ENCODE measurements around the gene BSCL2.
"Not testable (repeated sequence)": the region's sequence is repeated elsewhere in the genome, so short reads cannot be mapped to it uniquely, and the experiment has no call there.

Gene BSCL2

DNA sequence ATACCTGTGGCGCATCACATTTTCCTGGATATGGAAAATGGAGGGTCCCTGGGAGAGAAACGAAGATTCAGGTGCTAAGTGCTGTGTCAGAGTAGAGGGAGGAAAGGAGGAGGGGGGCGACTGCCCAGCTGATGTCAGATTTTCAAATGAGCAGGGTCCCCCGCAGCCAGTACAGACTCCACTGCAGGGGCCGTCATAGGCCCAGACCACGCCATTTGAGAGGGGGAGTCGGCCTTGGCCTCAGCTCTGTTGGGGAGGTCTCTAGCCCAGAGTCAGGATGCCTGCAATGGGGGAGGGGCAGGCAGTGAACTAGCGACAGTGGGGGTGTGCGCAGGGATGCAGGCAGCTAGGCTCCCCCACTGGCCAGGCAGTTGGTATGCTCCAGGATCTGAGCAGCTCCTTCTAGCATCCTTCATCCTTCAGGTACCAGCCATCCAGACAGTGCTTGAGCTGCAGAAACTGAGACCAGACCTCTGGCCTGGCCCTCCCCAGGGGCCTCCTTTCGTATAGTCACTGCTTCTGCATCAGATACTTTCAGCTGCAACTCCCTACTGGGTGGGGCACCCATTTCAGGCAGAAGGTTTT, at the start of gene BSCL2, which contains the start of gene GNG3:
Gene BSCL2, minus strand, starts transcription at position 148 of the 585 bp plus-strand sequence. CDS start 229 bp downstream, outside the sequence.
Gene GNG3, plus strand, starts transcription at position 400 of the 585 bp plus-strand sequence. CDS start 620 bp downstream, outside the sequence.
- no peak for DNase-seq (ENCODE audit: low read depth in 2 of 2)

DNA sequence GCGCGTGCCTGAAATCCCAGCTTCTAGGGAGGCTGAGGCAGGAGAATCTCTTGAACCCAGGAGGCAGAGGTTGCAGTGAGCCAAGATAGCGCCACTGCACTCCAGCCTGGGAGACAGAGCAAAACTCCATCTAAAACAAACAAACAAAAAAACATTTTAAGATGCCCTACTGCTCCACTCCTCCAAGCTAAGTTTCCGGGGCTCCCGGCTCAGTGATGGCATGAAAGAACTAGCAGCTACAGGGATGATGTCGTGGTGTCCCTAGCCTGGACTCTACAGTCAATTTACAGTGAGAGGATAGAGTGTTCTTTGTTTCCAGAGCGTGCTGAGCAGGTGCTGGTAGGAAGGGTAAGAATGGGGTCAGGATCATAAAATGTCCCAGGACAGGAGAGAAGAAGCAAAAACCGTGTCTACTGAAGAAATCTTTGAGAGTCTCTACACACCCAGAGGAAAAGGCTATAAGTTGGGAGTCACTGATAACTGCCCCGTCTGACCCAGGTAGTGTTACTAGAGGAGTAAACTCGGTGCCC, 47.9 kb upstream of the BSCL2 start:
- DNase-seq (ENCODE audit: low read depth in 2 of 2), result no peak

DNA sequence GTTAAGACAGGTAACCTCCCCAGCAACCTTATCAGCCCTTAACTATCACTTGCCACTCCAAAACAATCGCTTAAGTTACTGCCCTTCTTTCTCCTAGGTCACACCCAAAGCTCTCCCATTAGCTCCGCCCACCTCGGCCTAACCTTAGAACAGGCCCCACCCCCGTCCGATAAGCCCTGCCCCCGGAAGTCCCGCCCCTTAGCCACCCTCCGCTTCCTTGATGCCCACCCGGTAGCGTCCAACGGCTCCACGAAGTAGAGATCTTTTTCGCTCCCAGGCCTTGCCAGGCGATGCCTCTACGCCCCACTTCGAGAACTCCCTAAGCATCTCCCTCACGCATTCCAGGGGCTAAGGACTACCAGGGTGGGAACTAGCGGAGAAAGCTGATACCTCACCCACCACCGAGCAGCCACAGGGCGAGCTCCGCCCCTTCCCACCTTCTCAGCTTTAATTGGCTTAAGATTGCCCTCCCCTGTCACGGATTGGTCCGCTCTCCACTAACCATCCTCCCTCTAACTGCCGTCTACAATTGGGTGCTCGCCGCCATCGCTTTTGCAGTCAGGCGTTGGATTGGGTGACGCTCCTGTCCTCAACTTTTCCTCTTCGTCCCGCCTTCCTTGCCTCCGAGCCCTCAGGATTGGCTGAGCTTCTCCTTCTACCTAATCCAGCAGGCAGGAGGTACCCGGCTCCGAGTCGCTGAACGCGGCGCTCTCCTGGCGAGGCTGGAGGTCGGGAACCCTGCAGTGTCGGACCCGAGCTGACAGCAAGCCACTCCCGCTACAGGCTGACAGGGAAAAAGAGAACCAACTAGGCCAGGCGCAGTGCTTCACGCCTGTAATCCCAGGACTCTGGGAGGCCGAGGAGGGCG, 46.7 kb upstream of the BSCL2 start, which contains the start of gene ZBTB3:
Gene ZBTB3, minus strand, starts transcription at position 425 of the 868 bp plus-strand sequence. CDS start 496 bp downstream, outside the sequence.
- DNase-seq (ENCODE audit: low read depth in 2 of 2), result peak; percentile 94 to 96

DNA sequence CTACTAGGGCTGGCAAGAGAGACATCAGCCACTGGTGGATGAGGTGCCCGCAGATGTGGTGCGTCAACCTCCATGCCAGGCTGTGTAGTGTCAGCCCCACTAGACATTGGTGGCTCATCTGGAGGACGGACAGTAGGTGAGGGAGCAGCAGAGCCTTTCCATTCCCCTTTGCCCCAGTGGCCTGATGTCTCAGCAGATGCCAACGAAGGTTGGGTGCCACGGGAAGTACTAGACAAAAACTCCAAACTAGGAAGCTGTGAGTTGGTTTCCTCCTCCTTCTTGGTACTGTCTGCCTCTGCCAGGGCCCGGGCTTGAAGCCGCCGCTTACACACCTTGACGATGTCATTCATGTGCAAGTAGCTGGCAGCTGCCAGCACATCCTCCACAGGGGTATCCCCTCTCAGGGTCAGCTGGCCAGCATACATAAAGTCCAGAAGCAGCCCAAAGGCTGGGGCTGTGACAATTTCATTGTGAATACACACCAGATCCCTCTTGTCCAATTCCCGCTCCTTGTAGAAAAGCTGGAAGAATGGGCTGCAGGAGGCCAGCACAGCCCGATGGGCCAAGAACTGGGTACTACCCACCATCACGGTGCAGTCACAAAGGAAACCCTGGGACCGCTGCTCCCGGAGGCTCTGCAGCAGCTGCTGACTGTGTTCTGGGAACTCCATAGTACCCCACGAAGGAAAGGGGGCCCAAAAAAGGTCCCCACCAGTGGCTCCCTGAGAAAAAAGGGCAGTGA, 45.9 kb upstream of the BSCL2 start:
- no peak for DNase-seq (ENCODE audit: low read depth in 2 of 2)

- DNase-seq (ENCODE audit: low read depth in 2 of 2), result no peak
Measured at GRCh38 chr11:62752177-62752785, 45.1 kb upstream of the BSCL2 start.

- not testable (repeated sequence) for DNase-seq (ENCODE audit: low read depth in 2 of 2)
Measured at GRCh38 chr11:62749931-62750330, 42.7 kb upstream of the BSCL2 start.

GRCh38 chr11:62747475-62748160, 40.4 kb upstream of the BSCL2 start:
- no peak for DNase-seq (ENCODE audit: low read depth in 2 of 2)

- no peak for DNase-seq (ENCODE audit: low read depth in 2 of 2)
Measured at GRCh38 chr11:62737196-62737595, 30.0 kb upstream of the BSCL2 start.

- no peak for DNase-seq (ENCODE audit: low read depth in 2 of 2)
Measured at GRCh38 chr11:62732830-62733229, 25.6 kb upstream of the BSCL2 start.

- DNase-seq (ENCODE audit: low read depth in 2 of 2), result not testable (repeated sequence)
Measured at GRCh38 chr11:62730076-62730475, 22.9 kb upstream of the BSCL2 start.

DNA sequence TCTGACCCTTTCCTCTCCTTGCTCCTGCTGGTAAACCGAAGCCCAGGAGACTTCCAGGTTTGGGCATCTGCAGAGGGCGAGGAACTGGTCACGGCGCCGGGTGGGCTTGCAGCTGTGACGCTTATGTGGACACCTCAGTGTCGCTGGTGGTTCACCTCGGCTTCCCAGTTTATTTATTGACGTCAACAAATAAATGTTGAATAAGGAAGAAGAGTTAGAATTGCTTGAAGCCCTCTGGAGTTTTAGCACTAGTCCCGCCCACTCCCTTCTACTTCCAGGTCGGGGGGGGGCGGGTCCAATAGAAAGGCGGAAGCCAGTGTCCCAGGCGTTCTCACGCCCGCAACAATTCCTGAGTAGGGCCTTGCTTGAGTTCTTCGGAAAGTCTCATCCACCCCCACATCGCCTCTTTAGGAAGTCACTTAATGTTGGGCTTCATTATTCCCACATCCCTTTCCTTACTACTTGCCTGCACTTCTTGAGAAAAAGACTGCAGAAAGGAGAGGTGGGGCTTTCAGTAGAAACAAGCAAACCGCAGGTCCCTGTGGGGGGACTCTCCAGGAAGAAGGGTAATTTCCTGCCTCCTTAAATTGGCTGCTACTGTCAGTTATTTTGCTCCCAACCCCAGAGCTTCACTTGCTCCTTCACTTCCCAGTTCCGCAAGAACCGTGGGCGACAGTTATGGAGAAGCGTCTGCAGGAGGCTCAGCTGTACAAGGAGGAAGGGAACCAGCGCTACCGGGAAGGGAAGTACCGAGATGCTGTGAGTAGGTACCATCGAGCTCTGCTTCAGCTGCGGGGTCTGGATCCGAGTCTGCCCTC, 21.2 kb upstream of the BSCL2 start, which contains the start of gene TTC9C:
Gene TTC9C, plus strand, starts transcription at position 316 of the 818 bp plus-strand sequence. Its CDS starts 363 bp downstream, at position 679.
- peak; percentile 68 to 80 for DNase-seq (ENCODE audit: low read depth in 2 of 2)

DNA sequence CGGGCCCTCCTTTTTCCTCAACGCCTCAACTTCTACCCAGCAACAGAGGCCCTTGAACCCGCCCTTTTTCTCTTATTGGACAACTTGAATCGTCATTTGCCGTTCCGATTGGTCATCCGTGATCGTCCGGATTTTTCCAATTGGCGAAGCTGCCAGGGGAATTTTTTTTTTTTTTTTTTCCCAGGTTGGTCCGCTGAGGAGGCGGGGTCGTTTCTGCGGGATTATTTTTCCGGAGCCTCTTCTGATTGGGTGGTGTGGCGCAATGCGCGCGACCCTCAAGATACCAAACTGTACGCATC, 20.6 kb upstream of the BSCL2 start:
- peak; percentile 67 to 76 for DNase-seq (ENCODE audit: low read depth in 2 of 2)

DNA sequence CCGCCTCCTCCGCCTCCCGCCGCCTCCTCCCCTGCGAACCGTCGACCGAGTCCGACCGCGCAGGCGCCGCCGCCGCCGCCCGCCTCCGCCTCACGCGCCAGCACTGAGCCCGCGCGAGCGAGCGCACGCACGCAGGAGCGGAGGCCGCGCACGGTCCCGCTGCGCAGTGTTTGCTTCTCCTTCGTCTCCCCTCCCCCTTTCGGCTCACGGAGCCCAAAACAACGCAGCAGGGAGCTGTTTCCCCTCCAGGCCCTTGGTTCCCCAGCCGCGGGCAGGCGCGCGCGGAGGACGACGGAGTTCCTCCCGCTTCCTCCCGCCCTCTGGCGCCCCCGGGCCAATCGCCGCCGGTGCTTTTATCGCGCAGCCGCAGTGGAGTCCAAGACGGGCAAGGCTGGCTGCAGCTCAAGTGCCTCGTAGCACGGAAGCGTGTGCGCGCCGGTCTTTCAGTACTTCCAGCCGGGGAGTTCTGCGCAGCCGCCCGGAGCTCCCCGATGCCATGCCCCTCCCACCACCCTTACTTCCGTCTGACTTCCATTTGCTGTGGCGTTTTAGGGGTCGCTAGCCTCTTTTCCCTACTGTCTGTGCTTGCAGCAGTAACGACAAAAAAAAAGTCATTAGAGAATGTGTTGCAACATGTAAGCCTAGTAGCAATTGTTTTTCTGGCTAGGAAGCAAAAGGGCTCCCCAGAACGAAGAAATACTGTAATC, 20.1 kb upstream of the BSCL2 start, which contains the start of gene HNRNPUL2:
Gene HNRNPUL2, minus strand, starts transcription at position 293 of the 707 bp plus-strand sequence. CDS start 301 bp downstream, outside the sequence.
- DNase-seq (ENCODE audit: low read depth in 2 of 2), result peak; percentile 96

DNA sequence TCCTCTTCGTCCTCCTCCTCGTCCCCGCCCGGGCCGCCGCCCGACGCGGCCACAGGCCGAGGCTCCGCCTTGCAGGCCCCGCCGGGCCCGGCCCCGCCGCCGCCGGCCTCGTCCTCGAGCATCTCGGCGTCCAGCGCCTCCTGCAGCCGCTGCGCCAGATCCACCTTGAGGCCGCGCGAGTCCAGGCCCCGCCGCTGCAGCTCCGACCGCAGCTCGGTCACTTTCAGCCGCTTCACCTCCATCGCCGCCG, 19.6 kb upstream of the BSCL2 start:
- no peak for DNase-seq (ENCODE audit: low read depth in 2 of 2)

DNA sequence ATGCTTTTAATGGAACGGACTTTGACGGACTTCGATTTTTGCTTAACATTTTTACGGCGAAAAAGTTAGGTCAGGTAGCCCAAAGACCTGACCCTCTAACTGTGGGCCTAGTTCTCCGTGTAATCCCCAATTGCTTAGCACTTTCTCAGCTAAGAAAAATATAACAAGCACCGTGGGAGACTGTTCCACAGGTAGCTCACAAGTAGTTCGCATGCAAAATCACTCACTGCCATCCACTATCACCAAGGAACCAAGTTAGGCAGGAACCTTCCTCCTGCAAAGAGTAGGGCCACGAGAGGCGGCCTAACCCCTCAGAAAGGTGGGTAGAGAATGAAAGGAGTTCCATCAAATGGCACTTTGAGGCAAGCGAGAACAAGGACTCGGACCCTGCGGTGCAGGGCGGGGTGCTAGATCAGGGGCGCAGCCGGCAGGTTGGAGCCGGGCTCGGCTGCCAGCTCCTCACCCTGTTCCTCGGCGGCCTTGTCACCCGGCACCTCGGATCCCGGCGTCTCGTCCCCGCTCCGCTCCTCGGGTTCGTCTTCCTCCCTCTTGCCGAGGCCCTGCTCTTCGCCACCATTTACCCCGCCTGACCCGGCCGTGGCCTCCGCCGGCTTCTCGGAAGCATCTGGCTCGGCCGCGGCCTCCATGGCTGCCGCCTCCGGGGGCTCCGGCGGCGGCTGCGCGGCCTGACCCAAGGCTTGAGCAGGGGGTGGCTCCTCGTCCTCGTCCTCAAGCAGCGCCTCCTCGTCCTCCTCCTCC, 19.1 kb upstream of the BSCL2 start:
- no peak for DNase-seq (ENCODE audit: low read depth in 2 of 2)

DNA sequence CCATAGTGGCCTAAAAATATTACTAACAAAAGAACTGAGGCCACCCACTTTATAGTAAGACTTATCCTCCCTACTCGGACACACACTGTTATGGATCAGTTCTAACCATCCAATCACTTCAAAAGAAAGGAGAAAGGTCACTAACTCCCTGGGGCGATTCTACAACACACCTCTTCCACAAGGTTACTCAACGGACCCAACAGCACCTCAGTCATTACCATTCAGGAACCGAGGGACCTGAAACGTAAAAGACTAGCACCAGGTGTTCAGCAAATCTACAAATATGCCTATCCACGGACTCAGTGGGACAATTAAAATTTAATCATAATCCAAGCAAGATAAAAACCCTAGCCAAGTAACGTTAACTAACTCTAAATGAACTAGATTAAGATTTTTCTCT, 18.4 kb upstream of the BSCL2 start:
- DNase-seq (ENCODE audit: low read depth in 2 of 2), result no peak

- DNase-seq (ENCODE audit: low read depth in 2 of 2), result no peak
Measured at GRCh38 chr11:62724171-62724570, 16.9 kb upstream of the BSCL2 start.

GRCh38 chr11:62721994-62722393, 14.8 kb upstream of the BSCL2 start:
- no peak for DNase-seq (ENCODE audit: low read depth in 2 of 2)

Measured in stimulated activated CD4-positive, alpha-beta T cell treated with anti-CD3 and anti-CD28 coated beads, Interleukin-12 subunit alpha, Interleukin-12 subunit beta, amount 100 ng/mL, for 24 hours (primary cell).